ENCODE measurements around the gene FAM120B.
A peak's percentile ranks its signal among the peaks of the same experiment; 100 is the strongest.

The FAM120B gene

DNA sequence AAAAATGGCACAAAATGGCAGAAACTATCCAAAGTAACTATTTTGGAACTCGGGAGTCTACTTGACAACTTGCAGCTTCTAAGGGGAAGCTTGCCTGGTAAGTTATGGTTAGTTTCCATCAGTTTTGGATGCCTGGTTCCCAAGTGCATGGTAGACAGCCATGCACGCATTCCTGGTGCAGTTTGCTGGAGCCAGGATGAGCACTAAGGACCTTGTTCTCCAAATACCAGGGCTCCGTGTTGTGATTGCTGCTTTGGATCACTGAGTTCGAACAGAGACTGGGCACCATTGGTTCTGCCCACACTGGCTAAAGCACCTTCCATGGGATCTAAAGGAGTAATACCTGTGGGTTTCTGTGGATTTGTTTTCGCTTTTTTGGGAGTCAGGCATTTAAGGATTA is 103.7 kb downstream of the FAM120B start:
- no peak for TF ChIP-seq Cebpa-rat (IDR thresholded peaks at IDR 0.05)
- H3K27ac ChIP-seq = no peak overlapping the region
- H3K9me3 ChIP-seq (replicated peaks in 1 of 11) = peaks cover 0 to 26% (median 4%) of the 10 kb centered on the region in 11 experiments; a peak in 8 of 22 replicates
- H4K20me1 ChIP-seq = no peaks in the 10 kb centered on the region
- peaks cover 0 to 26% (median 0%) of the 10 kb centered on the region in 10 experiments; a peak in 7 of 20 replicates for H3K4me1 ChIP-seq
- no peaks in the 10 kb centered on the region for H3K27me3 ChIP-seq
- H3K36me3 ChIP-seq = peaks cover 10 to 22% (median 19%) of the 10 kb centered on the region in 11 experiments
- no peak overlapping the region for H3K4me2 ChIP-seq
- no peak overlapping the region for H3K4me3 ChIP-seq
- no peak overlapping the region for H3K9ac ChIP-seq

GRCh38 chr6:170415318-170415717 is 108.8 kb downstream of the FAM120B start:
- H3K27ac ChIP-seq = no peak overlapping the region
- H3K27me3 ChIP-seq = no peaks in the 10 kb centered on the region
- H3K4me3 ChIP-seq = no peak overlapping the region
- H3K9ac ChIP-seq = no peak overlapping the region
- no peaks in the 10 kb centered on the region for H3K36me3 ChIP-seq
- H3K4me2 ChIP-seq = no peak overlapping the region
- H4K20me1 ChIP-seq = no peaks in the 10 kb centered on the region
- TF ChIP-seq Cebpa-rat (IDR thresholded peaks at IDR 0.05) = no peak
- H3K9me3 ChIP-seq (replicated peaks in 1 of 11) = peaks cover 0 to 18% (median 4%) of the 10 kb centered on the region in 11 experiments; a peak in 7 of 22 replicates
- H3K4me1 ChIP-seq = peaks cover 5 to 11% (median 9%) of the 10 kb centered on the region in 10 experiments; a peak in 16 of 20 replicates

DNA sequence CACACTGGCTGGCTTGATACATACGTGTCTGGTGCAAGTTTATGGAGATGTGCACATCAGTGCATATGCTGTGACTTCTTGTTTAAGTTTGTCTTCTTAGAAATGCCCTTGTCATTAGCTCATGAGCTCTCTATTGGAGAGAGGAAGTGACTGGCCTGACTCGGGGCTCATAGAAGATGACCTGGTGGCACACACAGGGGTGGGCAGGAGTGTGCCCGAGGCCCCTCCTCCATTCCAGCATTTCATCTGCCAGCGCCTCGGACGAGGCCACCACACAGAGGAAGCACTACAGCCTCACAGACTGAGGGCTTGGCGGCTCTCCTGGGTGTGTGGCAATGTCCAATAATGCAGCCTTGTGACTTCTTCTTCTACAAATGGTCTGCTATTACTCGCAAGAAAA is 109.7 kb downstream of the FAM120B start:
- H3K27me3 ChIP-seq = no peaks in the 10 kb centered on the region
- no peak for TF ChIP-seq Cebpa-rat (IDR thresholded peaks at IDR 0.05)
- no peak overlapping the region for H3K4me2 ChIP-seq
- peaks cover 0 to 8% (median 0%) of the 10 kb centered on the region in 11 experiments; a peak in 2 of 22 replicates for H3K9me3 ChIP-seq (replicated peaks in 1 of 11)
- H3K27ac ChIP-seq = no peak overlapping the region
- no peaks in the 10 kb centered on the region for H4K20me1 ChIP-seq
- H3K36me3 ChIP-seq = no peaks in the 10 kb centered on the region
- H3K9ac ChIP-seq = no peak overlapping the region
- H3K4me1 ChIP-seq = peaks cover 5 to 11% (median 9%) of the 10 kb centered on the region in 10 experiments; a peak in 16 of 20 replicates
- H3K4me3 ChIP-seq = no peak overlapping the region

DNA sequence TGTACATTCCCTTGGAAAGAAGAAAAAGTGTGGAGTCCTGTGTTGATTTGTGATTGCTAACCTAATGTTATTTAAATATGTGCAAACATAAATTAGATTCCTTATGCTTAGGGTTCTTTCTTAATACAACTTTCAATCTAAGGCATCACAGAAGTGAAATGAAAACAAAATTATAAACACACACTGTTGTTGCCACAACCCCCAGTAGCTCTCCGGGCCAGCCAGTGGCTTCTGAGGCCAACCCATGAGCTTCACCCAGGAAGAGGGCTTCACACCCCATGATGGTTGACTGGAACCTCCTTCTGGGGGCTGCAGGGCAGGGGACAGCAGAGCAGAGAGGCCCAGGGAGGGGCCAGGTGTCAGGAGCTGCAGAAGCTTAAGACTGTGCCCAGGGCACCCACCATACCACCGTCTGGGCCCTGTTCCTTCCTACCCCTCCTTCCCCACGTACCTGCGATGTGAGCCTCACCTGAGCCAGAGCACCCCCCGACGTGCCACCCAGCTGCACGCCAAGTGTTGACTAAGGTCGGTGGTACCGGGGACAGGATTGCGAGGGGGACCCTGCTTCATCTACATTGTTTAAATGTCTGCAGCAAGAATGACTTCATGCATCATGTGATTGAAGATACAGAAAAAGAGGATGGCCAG is 110.5 kb downstream of the FAM120B start:
- Histone ChIP-seq H3K27ac (no peak overlapping the region), H3K4me1 (peaks cover 5 to 11% (median 9%) of the 10 kb centered on the region in 10 experiments; a peak in 16 of 20 replicates), H3K4me3 (no peak overlapping the region), H3K9me3 (replicated peaks in 1 of 11) (0 out of 22 replicates have a peak, but pooled peaks cover 0 to 5% (median 0%) of the 10 kb centered on the region in 11 experiments), H3K36me3 (no peaks in the 10 kb centered on the region), H3K27me3 (no peaks in the 10 kb centered on the region), H3K4me2 (peak overlapping the region in 2 of 11 experiments; percentile 48 to 57; a peak in 3 of 22 replicates), H4K20me1 (no peaks in the 10 kb centered on the region), H3K9ac (no peak overlapping the region)
- TF ChIP-seq Cebpa-rat (IDR thresholded peaks at IDR 0.05) = no peak

GRCh38 chr6:170417881-170418280 is 111.3 kb downstream of the FAM120B start:
- no peaks in the 10 kb centered on the region for H3K27me3 ChIP-seq
- no peak for TF ChIP-seq Cebpa-rat (IDR thresholded peaks at IDR 0.05)
- H3K27ac ChIP-seq = no peak overlapping the region

GRCh38 chr6:170420283-170420682 is 113.7 kb downstream of the FAM120B start:
- Histone ChIP-seq H3K4me1 (peaks cover 5 to 16% (median 13%) of the 10 kb centered on the region in 10 experiments; a peak in 17 of 20 replicates), H3K4me2 (no peak overlapping the region), H3K9ac (no peak overlapping the region), H3K36me3 (no peaks in the 10 kb centered on the region), H3K4me3 (no peak overlapping the region), H3K27me3 (no peaks in the 10 kb centered on the region), H3K27ac (no peak overlapping the region), H4K20me1 (no peaks in the 10 kb centered on the region), H3K9me3 (replicated peaks in 1 of 11) (no peaks in the 10 kb centered on the region)
- no peak for TF ChIP-seq Cebpa-rat (IDR thresholded peaks at IDR 0.05)

More at GRCh38 chr6:170417881-170418280, 111.3 kb downstream of the FAM120B start:
- no peaks in the 10 kb centered on the region for H3K36me3 ChIP-seq
- H3K9me3 ChIP-seq (replicated peaks in 1 of 11) = 0 out of 22 replicates have a peak, but pooled peaks cover 0 to 5% (median 0%) of the 10 kb centered on the region in 11 experiments
- H3K4me3 ChIP-seq = no peak overlapping the region
- H3K9ac ChIP-seq = no peak overlapping the region
- H4K20me1 ChIP-seq = no peaks in the 10 kb centered on the region
- H3K4me1 ChIP-seq = peaks cover 5 to 11% (median 9%) of the 10 kb centered on the region in 10 experiments; a peak in 16 of 20 replicates
- peak overlapping the region; percentile 2 to 60 (median 41); a peak in 18 of 22 replicates for H3K4me2 ChIP-seq

DNA sequence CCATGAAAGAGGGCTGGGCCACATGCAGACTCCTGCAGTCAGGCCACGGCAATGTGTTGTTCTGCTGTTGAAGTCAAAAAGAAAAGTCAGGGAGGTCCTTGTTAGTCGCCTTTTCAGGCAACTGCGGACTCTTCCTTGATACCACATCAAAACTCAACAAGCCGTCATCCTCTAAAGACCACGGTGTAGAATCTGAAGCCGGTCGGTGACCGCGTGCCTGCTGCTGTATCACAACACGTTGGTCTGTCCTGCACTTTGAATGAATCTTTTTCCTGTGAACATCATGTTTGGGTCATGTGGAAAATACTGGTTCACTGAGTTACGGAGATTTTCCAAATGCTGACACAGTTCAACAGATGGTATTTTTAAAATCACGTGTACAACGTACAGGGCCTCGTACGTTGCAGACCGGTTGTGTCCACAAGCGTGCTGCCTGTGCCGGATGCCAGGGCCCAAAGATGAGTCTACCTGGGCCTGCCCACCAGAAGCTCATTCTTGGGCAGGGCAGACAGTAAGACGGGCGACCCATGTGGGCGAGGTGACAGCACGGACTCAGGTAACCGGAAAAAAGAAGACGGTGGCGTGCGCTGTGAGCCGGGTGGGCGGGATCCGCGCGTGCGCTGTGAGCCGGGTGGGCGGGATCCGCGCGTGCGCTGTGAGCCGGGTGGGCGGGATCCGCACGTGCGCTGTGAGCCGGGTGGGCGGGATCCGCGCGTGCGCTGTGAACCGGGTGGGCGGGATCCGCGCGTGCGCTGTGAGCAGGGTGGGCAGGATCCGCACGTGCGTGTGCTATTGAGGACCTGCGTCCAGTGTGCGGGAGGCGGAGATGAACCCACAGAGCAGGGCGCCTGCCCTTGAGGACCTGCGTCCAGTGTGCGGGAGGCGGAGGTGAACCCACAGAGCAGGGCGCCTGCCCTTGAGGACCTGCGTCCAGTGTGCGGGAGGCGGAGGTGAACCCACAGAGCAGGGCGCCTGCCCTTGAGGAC is 114.5 kb downstream of the FAM120B start:
- Histone ChIP-seq H3K9ac (no peak overlapping the region), H3K4me1 (peaks cover 5 to 17% (median 13%) of the 10 kb centered on the region in 10 experiments; a peak in 17 of 20 replicates), H3K27ac (no peak overlapping the region), H3K27me3 (no peaks in the 10 kb centered on the region), H3K9me3 (replicated peaks in 1 of 11) (no peaks in the 10 kb centered on the region), H3K4me3 (no peak overlapping the region), H3K4me2 (no peak overlapping the region), H4K20me1 (no peaks in the 10 kb centered on the region), H3K36me3 (no peaks in the 10 kb centered on the region)
- TF ChIP-seq Cebpa-rat (IDR thresholded peaks at IDR 0.05) = no peak

DNA sequence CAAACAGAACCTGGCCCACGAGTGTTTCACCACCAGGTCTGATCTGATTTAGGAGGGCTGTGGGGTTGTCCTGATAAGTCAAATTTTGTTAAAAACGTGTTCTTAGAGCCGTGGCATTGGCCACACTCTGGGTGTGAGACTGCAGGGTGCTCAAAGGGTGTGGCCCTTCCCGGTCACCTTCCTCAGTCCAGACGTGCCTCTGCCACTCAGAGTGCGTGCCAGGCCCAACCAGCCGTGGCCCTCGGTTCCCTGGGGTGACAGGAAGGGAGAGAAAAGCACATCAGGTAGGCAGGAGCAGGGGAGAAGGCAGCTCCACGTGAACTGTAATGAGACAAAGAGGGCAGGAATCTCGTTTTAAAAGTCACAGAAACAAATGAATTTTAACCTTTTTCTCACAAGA is 115.4 kb downstream of the FAM120B start:
- Histone ChIP-seq H3K9ac (no peak overlapping the region), H3K27me3 (no peaks in the 10 kb centered on the region), H3K9me3 (replicated peaks in 1 of 11) (no peaks in the 10 kb centered on the region)

GRCh38 chr6:170423030-170423429 is 116.5 kb downstream of the FAM120B start:
- Histone ChIP-seq H3K36me3 (no peaks in the 10 kb centered on the region), H3K4me2 (no peak overlapping the region), H3K27ac (no peak overlapping the region), H3K4me3 (no peak overlapping the region), H3K4me1 (peaks cover under 1 to 13% (median 8%) of the 10 kb centered on the region in 10 experiments; a peak in 16 of 20 replicates), H3K27me3 (no peaks in the 10 kb centered on the region), H3K9ac (no peak overlapping the region), H3K9me3 (replicated peaks in 1 of 11) (no peaks in the 10 kb centered on the region), H4K20me1 (no peaks in the 10 kb centered on the region)
- TF ChIP-seq Cebpa-rat (IDR thresholded peaks at IDR 0.05) = no peak

More for the DNA sequence above, 115.4 kb downstream of the FAM120B start:
- H3K4me2 ChIP-seq = no peak overlapping the region
- no peak for TF ChIP-seq Cebpa-rat (IDR thresholded peaks at IDR 0.05)
- no peak overlapping the region for H3K27ac ChIP-seq
- no peaks in the 10 kb centered on the region for H3K36me3 ChIP-seq
- H3K4me3 ChIP-seq = no peak overlapping the region
- peaks cover 5 to 17% (median 13%) of the 10 kb centered on the region in 10 experiments; a peak in 17 of 20 replicates for H3K4me1 ChIP-seq
- no peaks in the 10 kb centered on the region for H4K20me1 ChIP-seq
